IPS-18a (cell line): ENCODE measurements around the gene CPVL.

Experiments used
- H3K27ac ChIP-seq: one replicate; pipeline ENCODE4 v1.5.1; 2013; ENCODE audit warnings: low read length
- H3K27me3 ChIP-seq: one replicate; pipeline ENCODE4 v1.6.1; 2013; ENCODE audit warnings: mild to moderate bottlenecking, low read length; ENCODE audit not compliant: control insufficient read depth, insufficient read depth
- H3K36me3 ChIP-seq: one replicate; pipeline ENCODE4 v1.6.1; 2013; ENCODE audit warnings: low read depth, low read length; ENCODE audit not compliant: control insufficient read depth
- H3K4me1 ChIP-seq: one replicate; pipeline ENCODE4 v1.6.1; 2013; ENCODE audit warnings: low read depth, low read length; ENCODE audit not compliant: control insufficient read depth
- H3K4me3 ChIP-seq: one replicate; pipeline ENCODE4 v1.5.1; 2013; ENCODE audit warnings: low read length
- H3K9ac ChIP-seq: one replicate; pipeline ENCODE4 v1.6.1; 2013; ENCODE audit warnings: mild to moderate bottlenecking, low read length, moderate library complexity
- H3K9me3 ChIP-seq: one replicate; pipeline ENCODE4 v1.6.1; 2013; ENCODE audit warnings: low read depth, low read length; ENCODE audit not compliant: control insufficient read depth

The CPVL gene

DNA sequence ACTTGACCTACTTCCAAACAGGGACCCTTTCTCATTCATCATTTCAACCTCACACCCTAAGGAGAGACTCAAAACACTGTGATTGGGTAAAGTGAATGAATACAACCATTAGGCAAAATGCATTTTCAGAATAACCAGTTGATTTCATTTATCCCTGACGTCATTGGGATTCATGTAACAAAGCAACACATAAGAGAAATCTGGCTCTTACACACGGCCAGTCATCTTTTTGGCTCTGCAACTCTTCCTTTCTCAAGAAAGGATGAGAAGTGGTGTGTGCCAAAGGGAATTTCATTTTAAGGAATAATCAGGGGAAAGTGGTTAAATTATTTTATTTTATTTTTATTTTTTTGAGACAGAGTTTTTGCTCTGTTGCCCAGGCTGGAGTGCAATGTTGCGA, 83.1 kb downstream of the CPVL start:
- H3K36me3 ChIP-seq = no peaks in the 10 kb centered on the region
- H3K27ac ChIP-seq = no peak overlapping the region
- H3K9me3 ChIP-seq = no peaks in the 10 kb centered on the region
- H3K9ac ChIP-seq = no peak overlapping the region
- H3K27me3 ChIP-seq = no peaks in the 10 kb centered on the region
- no peaks in the 10 kb centered on the region for H3K4me1 ChIP-seq
- H3K4me3 ChIP-seq = no peak overlapping the region

DNA sequence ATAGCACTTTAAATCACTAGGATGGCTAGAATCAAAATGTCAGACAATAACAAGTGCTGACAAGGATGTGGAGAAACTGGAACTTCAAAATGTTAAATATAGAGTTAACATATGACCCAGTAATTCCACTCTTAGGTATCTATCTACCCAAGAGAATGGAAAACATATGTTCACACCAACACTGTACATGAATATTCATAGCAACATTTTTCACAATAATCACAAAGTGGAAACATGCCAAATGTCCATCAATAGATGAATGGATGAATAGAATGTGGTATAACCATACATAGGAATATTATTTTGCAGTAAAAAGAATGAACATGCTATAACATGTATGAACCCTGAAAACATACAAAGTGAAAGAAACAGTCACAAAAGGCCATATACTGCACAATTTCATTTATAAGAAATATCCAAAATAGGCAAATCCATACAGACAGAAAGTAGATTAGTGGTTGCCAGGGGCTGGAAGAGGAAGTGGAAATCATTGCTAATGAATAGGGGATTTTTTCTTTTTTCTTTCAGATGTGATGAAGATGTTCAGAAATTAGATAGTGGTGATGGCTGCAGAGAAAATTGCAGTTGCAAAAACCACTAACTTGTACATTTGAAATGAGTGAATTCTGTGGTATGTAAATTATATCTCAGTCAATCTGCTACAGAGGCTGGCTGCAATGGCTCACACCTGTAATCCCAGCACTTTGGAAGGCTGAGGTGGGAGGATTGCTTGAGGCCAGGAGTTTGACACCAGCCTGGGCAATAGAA, 93.0 kb downstream of the CPVL start:
- Histone ChIP-seq H3K4me3 (no peak overlapping the region), H3K9ac (no peak overlapping the region), H3K27ac (no peak overlapping the region), H3K4me1 (no peaks in the 10 kb centered on the region), H3K9me3 (no peaks in the 10 kb centered on the region), H3K27me3 (no peaks in the 10 kb centered on the region), H3K36me3 (no peaks in the 10 kb centered on the region)

GRCh38 chr7:29046978-29047377, 99.4 kb downstream of the CPVL start:
- no peak overlapping the region for H3K27ac ChIP-seq
- no peaks in the 10 kb centered on the region for H3K36me3 ChIP-seq
- H3K9me3 ChIP-seq = no peaks in the 10 kb centered on the region
- H3K27me3 ChIP-seq = no peaks in the 10 kb centered on the region
- H3K9ac ChIP-seq = no peak overlapping the region
- peaks cover 42% of the 10 kb centered on the region for H3K4me1 ChIP-seq
- peak overlapping the region; percentile 11 for H3K4me3 ChIP-seq

DNA sequence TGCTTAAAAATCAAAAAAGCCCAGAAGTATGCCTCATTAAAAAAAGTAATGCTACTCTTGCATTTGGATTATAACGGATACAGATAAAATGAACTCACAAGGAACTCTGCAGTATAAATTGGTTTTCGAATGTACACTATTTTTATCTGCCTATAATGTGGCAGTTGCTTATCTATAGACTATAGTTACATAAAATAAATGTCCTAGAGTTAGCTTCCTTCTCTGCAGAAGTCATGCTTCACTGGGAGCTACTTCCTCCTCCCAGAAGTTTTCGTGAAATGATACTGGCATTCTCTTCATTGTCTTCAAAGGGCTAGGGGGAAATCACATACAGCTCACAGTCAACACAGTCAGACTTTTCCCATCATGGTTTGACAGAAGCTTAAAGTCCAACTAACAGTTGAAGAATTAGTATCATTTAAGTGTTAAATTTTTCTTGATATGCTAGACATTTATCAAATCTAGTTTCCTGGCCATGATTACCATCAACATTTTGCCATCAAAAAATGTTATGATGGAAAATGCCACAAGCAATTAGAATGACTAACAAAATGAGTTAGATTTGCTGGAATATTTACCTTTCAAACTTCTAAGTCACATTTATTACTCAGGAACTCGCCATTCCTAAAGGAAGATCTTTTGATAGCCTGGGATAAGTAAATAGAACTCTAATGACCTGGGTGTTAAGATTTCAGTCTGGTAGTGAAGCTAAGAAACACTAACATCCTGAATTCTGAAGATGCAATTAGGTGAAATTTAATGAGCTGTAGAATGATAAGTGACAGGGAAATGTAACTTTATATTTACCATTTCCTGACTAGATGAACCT, 100.9 kb downstream of the CPVL start:
- Histone ChIP-seq H3K27ac (no peak overlapping the region), H3K36me3 (no peaks in the 10 kb centered on the region), H3K4me3 (no peak overlapping the region), H3K9me3 (no peaks in the 10 kb centered on the region), H3K4me1 (peaks cover 42% of the 10 kb centered on the region), H3K27me3 (no peaks in the 10 kb centered on the region), H3K9ac (no peak overlapping the region)

DNA sequence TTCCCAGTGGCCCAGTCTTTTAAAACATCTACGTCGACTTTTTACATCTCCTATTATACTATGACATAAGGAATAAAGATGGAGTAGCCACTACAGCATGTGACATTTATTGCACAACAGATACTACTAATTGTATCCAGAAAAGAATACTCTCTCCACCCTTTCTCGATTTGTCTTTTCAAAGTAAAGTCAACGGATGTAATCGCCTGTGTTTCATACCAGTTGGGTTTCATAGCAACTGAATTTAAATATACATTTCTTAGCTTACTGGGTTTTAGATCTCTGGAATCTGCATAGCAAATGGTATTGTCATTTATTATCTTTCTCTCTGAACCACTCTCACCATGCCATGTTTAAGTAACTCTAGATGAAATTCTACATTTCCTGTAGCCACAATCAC, 101.8 kb downstream of the CPVL start:
- H3K27ac ChIP-seq = no peak overlapping the region
- peaks cover 42% of the 10 kb centered on the region for H3K4me1 ChIP-seq
- no peaks in the 10 kb centered on the region for H3K36me3 ChIP-seq
- H3K9me3 ChIP-seq = no peaks in the 10 kb centered on the region
- H3K9ac ChIP-seq = no peak overlapping the region
- H3K4me3 ChIP-seq = no peak overlapping the region
- H3K27me3 ChIP-seq = no peaks in the 10 kb centered on the region

GRCh38 chr7:29043576-29043975, 102.8 kb downstream of the CPVL start:
- Histone ChIP-seq H3K27ac (no peak overlapping the region), H3K9ac (no peak overlapping the region), H3K36me3 (no peaks in the 10 kb centered on the region), H3K9me3 (no peaks in the 10 kb centered on the region), H3K4me3 (no peak overlapping the region), H3K4me1 (peaks cover 46% of the 10 kb centered on the region), H3K27me3 (no peaks in the 10 kb centered on the region)

GRCh38 chr7:29042824-29043231, 103.5 kb downstream of the CPVL start:
- H3K9me3 ChIP-seq = no peaks in the 10 kb centered on the region
- peaks cover 49% of the 10 kb centered on the region for H3K4me1 ChIP-seq
- no peak overlapping the region for H3K9ac ChIP-seq
- H3K27ac ChIP-seq = no peak overlapping the region
- no peaks in the 10 kb centered on the region for H3K36me3 ChIP-seq
- H3K27me3 ChIP-seq = no peaks in the 10 kb centered on the region
- H3K4me3 ChIP-seq = no peak overlapping the region

DNA sequence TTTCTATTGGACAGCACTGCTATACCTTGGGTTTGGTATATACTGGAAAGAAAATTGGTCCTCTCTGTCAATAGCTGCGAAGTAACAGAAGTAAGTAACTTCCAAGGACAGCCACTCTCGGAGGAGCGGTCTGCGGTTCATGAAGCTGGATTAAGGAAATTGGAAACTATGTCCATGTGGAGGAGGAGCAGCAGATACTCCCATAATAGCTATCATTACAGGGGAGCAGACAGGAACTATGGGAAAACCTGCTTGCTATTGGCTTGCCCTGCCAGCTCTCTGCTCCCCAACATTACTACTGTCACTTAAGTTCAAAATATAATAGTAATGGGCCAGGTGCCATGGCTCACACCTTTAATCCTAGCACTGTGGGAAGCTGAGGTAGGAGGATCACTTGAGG, 104.3 kb downstream of the CPVL start:
- Histone ChIP-seq H3K4me3 (no peak overlapping the region), H3K27ac (no peak overlapping the region), H3K27me3 (no peaks in the 10 kb centered on the region), H3K36me3 (no peaks in the 10 kb centered on the region), H3K4me1 (peaks cover 41% of the 10 kb centered on the region), H3K9me3 (no peaks in the 10 kb centered on the region), H3K9ac (no peak overlapping the region)

DNA sequence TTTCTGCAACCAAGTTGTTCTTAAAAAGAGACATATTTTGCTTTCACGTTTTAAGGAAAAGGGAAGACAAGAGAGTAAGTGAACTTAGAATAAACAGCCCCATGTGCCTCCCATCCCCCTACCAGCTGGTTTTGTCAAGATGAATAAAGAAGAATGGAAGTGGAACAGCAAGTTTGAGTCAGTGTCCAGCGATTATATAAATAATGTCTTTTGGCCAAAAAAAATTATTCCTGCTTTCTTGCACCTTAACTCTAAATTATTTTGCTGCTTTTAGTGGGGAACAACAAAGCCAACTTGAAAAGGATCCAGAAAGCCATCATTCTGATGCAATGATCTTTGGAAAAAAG, 105.8 kb downstream of the CPVL start:
- no peak overlapping the region for H3K4me3 ChIP-seq
- no peaks in the 10 kb centered on the region for H3K27me3 ChIP-seq
- H3K9ac ChIP-seq = no peak overlapping the region
- H3K36me3 ChIP-seq = no peaks in the 10 kb centered on the region
- no peaks in the 10 kb centered on the region for H3K9me3 ChIP-seq
- no peak overlapping the region for H3K27ac ChIP-seq
- peaks cover 30% of the 10 kb centered on the region for H3K4me1 ChIP-seq

- Histone ChIP-seq H3K27ac (no peak overlapping the region), H3K9me3 (no peaks in the 10 kb centered on the region), H3K27me3 (no peaks in the 10 kb centered on the region), H3K36me3 (no peaks in the 10 kb centered on the region), H3K4me1 (peaks cover 25% of the 10 kb centered on the region), H3K9ac (no peak overlapping the region), H3K4me3 (no peak overlapping the region)
Observed at GRCh38 chr7:29039821-29040578, 106.3 kb downstream of the CPVL start.

DNA sequence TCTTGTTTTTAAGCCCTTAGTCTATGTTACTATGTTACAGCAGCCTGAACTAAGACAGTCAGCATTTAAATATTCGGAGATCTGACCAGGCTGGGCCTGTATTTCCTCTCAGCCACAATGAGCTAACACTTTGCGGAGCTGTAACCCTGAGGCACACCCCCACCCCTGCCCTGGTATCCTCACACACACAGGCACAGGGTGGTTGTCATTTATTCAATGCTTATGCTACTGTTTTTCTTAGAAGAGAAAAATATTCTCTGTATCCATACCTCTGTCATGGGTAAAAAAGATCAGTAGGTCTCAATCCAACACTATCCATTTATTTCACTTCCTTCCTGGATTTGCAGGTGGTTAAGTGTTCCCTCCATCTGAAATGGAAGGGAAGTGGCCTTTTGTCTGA, 107.9 kb downstream of the CPVL start:
- H3K27ac ChIP-seq = no peak overlapping the region

More for the DNA sequence above, 107.9 kb downstream of the CPVL start:
- no peaks in the 10 kb centered on the region for H3K36me3 ChIP-seq
- H3K9me3 ChIP-seq = no peaks in the 10 kb centered on the region
- no peak overlapping the region for H3K9ac ChIP-seq
- peaks cover 19% of the 10 kb centered on the region for H3K4me1 ChIP-seq
- no peak overlapping the region for H3K4me3 ChIP-seq
- H3K27me3 ChIP-seq = no peaks in the 10 kb centered on the region
